HG02981 (cell line): ENCODE results near the gene SNTG2.

ENCODE experiments used
- ATAC-seq: cut with Tn5 transposase; IDR thresholded peaks from one replicate; pipeline ENCODE4 v1.9.1; 2021; ENCODE audit warnings: mild to moderate bottlenecking, moderate library complexity; ENCODE audit not compliant: unreplicated experiment

The SNTG2 gene

GRCh38 chr2:1230155-1230893, 279.7 kb downstream of the SNTG2 start:
- ATAC-seq = no peak

GRCh38 chr2:1231466-1232063, 280.9 kb downstream of the SNTG2 start:
- ATAC-seq = no peak

DNA sequence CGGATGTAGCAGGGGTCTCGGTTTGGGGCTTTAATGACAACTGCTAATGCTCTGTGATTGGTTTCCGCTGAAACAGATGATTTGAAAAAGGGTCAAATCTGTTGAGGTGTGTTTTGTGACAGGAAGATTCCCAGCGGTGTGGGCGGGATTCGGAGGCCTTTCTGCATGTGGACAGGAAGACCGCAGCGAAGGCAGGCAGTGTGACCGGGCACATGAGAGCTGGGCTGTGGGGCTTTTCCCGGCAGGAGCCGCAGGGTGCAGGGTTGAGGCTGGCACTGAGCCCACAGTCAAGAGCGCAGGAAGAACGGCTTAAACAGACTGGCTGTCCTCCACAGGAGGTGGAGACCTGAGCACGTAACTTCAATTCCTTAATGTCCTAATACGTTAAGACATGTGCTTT, 282.6 kb downstream of the SNTG2 start:
- ATAC-seq = no peak

- ATAC-seq = no peak
Observed at GRCh38 chr2:1234731-1235308, 284.2 kb downstream of the SNTG2 start.

- no peak for ATAC-seq
Observed at GRCh38 chr2:1235806-1236205, 285.2 kb downstream of the SNTG2 start.

DNA sequence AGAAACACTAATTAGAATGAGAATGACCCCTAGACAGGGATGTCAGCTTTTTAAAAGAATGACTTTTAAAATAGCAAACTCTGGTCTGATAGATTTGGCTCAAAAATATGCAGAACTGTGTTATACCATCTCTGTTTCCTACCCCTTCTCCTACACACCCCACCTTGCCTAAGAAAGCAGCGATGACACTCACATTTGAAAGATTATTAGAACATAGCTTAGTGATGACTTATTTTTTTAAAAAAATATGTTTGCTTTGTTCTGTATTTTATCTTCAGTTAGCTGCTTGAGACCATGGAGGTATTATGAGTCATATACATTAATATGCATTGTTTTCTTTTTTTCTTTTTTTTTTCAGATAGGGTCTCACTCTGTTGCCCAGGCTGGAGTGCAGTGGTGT, 286.0 kb downstream of the SNTG2 start:
- ATAC-seq = no peak

GRCh38 chr2:1237783-1238182, 287.1 kb downstream of the SNTG2 start:
- ATAC-seq = no peak

GRCh38 chr2:1238598-1239138, 288.0 kb downstream of the SNTG2 start:
- no peak for ATAC-seq

DNA sequence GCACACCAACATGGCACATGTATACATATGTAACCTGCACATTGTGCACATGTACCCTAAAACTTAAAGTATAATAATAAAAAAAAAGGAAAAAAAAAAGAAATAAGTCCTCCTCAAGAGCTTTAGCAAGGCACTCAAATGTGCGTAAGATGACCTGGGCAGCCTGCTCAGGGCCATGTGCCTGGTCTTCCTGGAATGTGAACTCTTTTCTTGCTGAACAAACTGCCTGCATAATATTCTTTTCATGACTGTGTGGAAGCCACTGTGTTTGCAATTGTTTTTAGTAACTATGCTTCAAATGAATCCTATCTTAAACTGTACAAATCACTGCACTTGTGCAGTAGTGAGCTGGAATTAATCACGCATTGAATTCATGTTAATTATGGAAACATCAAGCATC, 294.5 kb downstream of the SNTG2 start:
- no peak for ATAC-seq

- no peak for ATAC-seq
Observed at GRCh38 chr2:1246239-1246638, 295.6 kb downstream of the SNTG2 start.

DNA sequence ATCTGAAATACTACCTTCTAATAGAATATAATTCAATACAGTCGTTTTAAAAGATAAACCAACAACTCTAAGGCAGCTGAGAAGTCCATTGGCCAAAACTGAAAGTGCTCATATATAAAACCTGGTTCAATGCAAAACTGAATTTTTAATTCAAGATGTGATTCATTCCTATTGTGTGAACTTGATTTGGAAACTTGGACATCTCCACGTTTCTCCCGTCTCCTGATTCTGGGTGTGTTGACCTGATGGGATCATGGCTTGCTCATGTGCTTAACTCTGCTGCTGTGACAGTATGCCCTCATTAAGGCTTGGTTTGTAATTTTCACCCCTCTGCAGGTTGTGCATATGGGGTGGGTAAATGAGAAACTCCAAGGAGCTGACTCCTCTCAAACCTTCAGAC, 296.3 kb downstream of the SNTG2 start:
- ATAC-seq = no peak

GRCh38 chr2:1248187-1248586, 297.5 kb downstream of the SNTG2 start:
- no peak for ATAC-seq

DNA sequence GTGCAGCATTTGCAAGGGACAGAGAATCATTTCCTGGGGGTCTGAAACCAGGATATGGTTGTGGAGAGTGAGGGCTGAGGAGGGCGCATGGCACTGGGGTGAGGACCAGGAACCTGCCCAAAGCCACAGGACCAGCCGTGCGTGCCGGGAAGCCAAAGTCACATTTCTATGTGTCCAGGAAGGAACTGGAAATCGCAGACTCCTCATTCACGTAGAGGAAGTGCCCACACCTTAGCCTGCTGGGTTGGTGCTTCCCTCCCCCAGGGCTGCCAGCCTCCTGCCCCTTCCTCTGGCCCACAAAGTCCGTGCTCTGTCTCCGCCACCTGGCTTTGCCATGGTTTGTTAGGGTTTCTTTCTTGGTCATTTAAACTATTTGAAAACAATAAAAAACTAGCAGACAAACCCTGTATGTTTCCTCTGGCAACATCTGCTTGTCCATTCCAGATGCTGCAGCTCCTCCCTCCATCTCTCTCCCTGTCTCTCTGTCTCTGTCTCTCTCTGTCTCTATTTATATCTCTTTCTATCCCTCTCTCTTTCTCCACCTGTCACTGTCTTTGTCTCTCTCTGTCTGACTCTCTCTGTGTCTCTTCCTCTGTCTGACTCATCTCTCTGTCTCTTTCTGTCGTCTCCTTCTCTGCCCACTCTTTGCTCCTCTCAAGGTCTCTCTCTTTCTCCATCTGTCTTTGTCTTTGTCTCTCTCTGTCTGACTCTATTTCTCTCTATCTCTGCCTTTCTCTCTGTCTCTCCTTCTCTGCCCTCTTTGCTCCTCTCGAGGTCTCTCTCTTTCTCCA, 299.4 kb downstream of the SNTG2 start:
- no peak for ATAC-seq

GRCh38 chr2:1251520-1251919, 300.9 kb downstream of the SNTG2 start:
- no peak for ATAC-seq

- ATAC-seq = no peak
Observed at GRCh38 chr2:1253629-1254028, 303.0 kb downstream of the SNTG2 start.

GRCh38 chr2:1254662-1255343, 304.2 kb downstream of the SNTG2 start:
- ATAC-seq = no peak

- ATAC-seq = no peak
Observed at GRCh38 chr2:1256632-1257324, 306.1 kb downstream of the SNTG2 start.

DNA sequence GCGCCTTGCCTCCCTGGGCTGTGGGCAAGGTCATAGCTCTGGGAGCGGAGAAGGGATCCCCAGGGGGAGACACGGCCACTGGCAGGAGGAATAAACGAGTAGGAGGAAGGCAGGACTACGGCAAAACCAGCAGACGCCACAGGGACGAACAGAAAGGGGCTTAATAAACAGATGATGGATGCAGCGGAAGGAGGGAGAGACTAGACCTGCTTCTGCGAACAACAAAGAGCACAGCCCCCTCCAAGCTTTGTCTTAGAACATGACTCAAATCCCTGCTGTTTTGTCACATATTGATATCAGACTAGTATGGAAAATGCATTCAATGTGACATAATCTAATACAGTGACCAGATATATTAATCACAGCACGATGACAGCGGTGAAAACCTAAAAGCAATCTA, 306.7 kb downstream of the SNTG2 start:
- ATAC-seq = no peak

DNA sequence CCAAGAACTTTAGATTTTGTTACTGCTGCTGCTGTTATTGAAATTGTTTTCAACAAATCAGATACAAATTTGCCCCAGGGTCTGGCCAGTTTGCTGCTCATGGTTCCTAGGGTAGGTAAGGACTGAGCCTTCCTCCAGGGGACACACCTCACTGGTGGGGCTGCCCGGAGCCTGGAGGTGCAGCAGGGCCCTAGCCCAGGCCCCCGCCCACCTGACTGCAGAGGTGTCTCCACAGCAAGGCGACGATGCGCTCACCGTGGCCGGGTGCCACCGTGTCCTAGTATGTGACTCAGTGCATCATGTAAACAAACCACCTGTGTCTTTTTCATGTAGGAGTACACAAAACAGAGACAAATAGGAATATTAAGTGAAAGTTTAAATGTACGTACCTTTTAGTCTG, 309.1 kb downstream of the SNTG2 start:
- ATAC-seq = no peak

GRCh38 chr2:1262609-1263008, 312.0 kb downstream of the SNTG2 start:
- ATAC-seq = no peak
